Peyer's patch (tissue), 4 donors: Measurements from ENCODE around the gene CHSY3. TPM values are rescaled to one million over a fixed set of nuclear protein-coding genes. Genes with fewer than 3 reads are reported as not detected.

Source experiments
- DNase-seq, 3 donors: peaks; one replicate each; pipeline ENCODE4 v3.0.0-alpha.2; 2017 to 2019
- H3K27ac ChIP-seq, 4 donors: fragments of 200-600 bp; sonication (generic); one replicate each; pipeline ENCODE4 v1.5.1; 2016 to 2019
- H3K27me3 ChIP-seq, 2 donors: fragments of 200-600 bp; sonication (generic); one replicate each; pipeline ENCODE4 v1.5.1; 2019
- H3K36me3 ChIP-seq, 3 donors: fragments of 200-600 bp; sonication (generic); one replicate each; pipeline ENCODE4 v1.5.1; 2016 to 2019
- H3K4me1 ChIP-seq, 4 donors: fragments of 200-600 bp; sonication (generic); one replicate each; pipeline ENCODE4 v1.5.1; 2016 to 2019
- H3K4me3 ChIP-seq, 4 donors: fragments of 200-600 bp; sonication (generic); 1 replicate in 3 of 4; 2 replicates in 1 of 4; pipeline ENCODE4 v1.5.1; 2016 to 2019; ENCODE audit warnings: mild to moderate bottlenecking in 1 of 4
- H3K9me3 ChIP-seq, 4 donors: fragments of 200-600 bp; sonication (generic); one replicate each; pipeline ENCODE4 v1.5.1; 2016 to 2019; ENCODE audit warnings: mild to moderate bottlenecking in 1 of 4
- POLR2A ChIP-seq, 2 donors: fragments of 450-650 bp; IDR thresholded peaks; one replicate each; pipeline ENCODE4 v1.5.1; 2017; ENCODE audit warnings: antibody characterized with exemption in 2 of 2, mild to moderate bottlenecking in 2 of 2, moderate library complexity in 2 of 2
- total RNA-seq, 4 donors: library from RNA; depleted of rRNA; stranded (reverse); fragments of >200 nt; gene quantifications; one replicate each; pipeline ENCODE4 v1.1.0, GENCODE V29; 2016
- TF ChIP-seq, protein P1 (sequence below), 6 experiments: fragments of 450-650 bp in 4 of 6; fragments of 200-600 bp in 2 of 6; sonication (generic) in 1 of 6; IDR thresholded peaks; one replicate each; pipeline ENCODE4 v1.5.1; 2017 to 2019; ENCODE audit warnings: antibody characterized with exemption in 6 of 6, mild to moderate bottlenecking in 3 of 6, moderate library complexity in 1 of 6

CHSY3 gene
- total RNA-seq, 4 donors from 2014 or later: 0.35 to 2.5 (median 1.4) TPM

DNA sequence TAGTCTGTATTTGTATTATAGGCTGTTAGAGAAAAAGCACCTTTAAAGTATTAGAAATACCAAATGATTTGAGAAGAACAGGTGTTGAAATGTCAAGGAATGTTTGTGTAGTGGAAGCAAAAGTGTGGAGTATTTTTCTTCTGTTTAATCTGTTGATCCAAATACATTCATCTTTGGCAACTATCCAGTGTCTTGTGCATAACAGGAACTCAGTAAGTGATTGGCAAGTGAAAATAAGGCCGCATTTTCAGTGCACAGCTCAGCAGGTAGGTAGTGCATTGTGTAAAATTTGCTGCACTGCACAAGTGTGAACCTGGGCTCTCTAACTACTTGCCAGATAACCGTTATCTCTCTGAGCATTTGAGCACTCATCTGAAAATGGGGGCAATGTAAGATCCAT is 61.8 kb downstream of the CHSY3 start:
- no peak overlapping the region for H3K27ac ChIP-seq
- no peaks in the 10 kb centered on the region for H3K27me3 ChIP-seq
- no peaks in the 10 kb centered on the region for H3K9me3 ChIP-seq
- H3K4me1 ChIP-seq: no peaks in the 10 kb centered on the region
- no peak for TF ChIP-seq POLR2A (IDR thresholded peaks at IDR 0.05)
- TF ChIP-seq, protein P1, sequence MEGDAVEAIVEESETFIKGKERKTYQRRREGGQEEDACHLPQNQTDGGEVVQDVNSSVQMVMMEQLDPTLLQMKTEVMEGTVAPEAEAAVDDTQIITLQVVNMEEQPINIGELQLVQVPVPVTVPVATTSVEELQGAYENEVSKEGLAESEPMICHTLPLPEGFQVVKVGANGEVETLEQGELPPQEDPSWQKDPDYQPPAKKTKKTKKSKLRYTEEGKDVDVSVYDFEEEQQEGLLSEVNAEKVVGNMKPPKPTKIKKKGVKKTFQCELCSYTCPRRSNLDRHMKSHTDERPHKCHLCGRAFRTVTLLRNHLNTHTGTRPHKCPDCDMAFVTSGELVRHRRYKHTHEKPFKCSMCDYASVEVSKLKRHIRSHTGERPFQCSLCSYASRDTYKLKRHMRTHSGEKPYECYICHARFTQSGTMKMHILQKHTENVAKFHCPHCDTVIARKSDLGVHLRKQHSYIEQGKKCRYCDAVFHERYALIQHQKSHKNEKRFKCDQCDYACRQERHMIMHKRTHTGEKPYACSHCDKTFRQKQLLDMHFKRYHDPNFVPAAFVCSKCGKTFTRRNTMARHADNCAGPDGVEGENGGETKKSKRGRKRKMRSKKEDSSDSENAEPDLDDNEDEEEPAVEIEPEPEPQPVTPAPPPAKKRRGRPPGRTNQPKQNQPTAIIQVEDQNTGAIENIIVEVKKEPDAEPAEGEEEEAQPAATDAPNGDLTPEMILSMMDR (IDR thresholded peaks at IDR 0.05): no peak
- no peak for DNase-seq
- no peak overlapping the region for H3K4me3 ChIP-seq
- no peaks in the 10 kb centered on the region for H3K36me3 ChIP-seq

DNA sequence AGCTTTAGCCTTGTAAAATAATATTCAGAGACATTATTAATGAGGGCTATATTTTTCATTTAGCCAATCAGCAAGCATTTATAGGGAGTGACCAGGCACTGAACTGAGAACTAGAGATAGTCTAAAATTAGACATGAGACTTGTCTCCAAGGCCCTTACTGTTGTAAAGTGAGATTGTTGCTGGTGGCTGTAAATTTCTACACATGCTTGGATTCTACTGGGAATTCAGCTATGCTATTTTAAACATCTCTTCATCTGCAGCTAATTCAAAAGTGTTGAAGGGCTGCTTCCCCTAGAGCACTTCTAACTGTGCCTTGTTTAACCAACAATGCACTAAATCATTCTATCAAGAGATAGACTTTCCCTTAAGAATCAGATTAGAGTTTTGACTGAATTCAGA is 67.4 kb downstream of the CHSY3 start:
- Histone ChIP-seq H3K4me3 (no peak overlapping the region), H3K27me3 (no peaks in the 10 kb centered on the region), H3K36me3 (no peaks in the 10 kb centered on the region), H3K9me3 (no peaks in the 10 kb centered on the region), H3K4me1 (no peaks in the 10 kb centered on the region), H3K27ac (no peak overlapping the region)
- no peak for TF ChIP-seq POLR2A (IDR thresholded peaks at IDR 0.05)
- TF ChIP-seq, protein P1 (IDR thresholded peaks at IDR 0.05): no peak
- DNase-seq: no peak

DNA sequence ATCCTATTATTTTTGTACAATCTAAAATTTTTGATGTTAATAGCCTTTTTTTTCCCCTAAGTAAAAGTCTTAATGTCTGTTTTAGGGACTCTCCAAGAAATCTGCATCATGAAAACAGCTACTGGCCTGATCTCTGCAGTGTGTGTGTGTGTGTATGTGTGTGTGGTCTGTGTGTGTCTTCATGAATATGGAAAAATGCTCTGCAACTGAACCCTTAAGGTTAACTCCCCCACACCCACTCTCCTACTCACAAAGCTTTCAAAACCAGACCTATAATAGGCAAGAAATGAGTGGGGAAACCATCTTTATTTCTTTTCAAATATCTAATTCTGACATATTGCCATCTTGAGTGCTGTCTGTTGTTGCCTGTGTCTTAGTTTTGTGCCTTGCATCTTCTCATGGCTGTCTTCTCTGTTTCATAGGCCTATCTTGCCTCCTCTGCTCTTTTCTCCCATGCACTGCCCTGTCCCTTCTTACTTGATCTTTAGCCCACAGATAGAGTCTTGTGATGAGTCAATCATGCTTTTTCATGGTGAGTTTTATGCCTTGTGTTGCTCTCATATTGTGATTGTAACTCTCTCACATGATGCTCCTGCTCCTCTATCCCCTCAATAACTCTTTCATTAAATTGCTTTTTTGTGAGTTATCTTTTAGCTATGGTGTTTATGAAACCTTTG is 68.3 kb downstream of the CHSY3 start:
- no peaks in the 10 kb centered on the region for H3K27me3 ChIP-seq
- H3K9me3 ChIP-seq: no peaks in the 10 kb centered on the region
- H3K4me3 ChIP-seq: no peak overlapping the region
- no peak overlapping the region for H3K27ac ChIP-seq
- no peak for TF ChIP-seq POLR2A (IDR thresholded peaks at IDR 0.05)
- TF ChIP-seq, protein P1 (IDR thresholded peaks at IDR 0.05): no peak
- H3K36me3 ChIP-seq: no peaks in the 10 kb centered on the region
- no peak for DNase-seq
- no peaks in the 10 kb centered on the region for H3K4me1 ChIP-seq

DNA sequence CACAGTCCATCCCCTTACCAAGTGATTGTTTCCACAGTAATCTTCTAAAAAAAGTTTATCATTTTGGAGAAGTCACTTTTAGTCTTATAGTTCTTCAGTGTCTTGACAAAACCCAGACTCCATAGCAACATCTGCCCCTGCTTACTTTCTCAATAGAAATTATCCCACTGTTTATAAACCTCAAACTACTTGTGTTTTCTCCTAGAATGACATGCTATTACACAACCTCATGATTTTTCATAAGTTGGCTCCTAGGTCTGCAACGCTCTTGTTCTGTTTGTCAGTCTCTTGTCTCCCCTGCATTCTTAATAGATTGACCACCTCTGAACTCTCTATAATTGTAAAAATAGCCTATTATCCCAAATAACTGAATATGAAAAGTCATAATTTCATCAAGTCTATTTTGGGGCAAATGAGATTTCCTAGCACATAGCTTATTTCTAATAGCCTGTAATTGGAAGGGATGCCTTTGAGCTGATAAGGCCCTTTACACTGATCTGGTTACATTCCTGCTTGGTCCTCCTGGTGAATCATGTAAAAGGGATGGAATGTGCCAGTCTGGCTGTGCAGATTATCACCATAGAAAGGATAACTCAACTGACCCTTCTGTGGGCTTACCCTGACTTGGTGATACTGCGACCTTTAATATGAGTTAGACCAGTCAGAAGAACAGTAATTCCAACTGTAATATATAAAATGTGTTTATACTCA is 69.6 kb downstream of the CHSY3 start:
- H3K4me3 ChIP-seq: no peak overlapping the region
- no peaks in the 10 kb centered on the region for H3K4me1 ChIP-seq
- no peak for DNase-seq
- H3K27me3 ChIP-seq: no peaks in the 10 kb centered on the region
- no peak for TF ChIP-seq POLR2A (IDR thresholded peaks at IDR 0.05)
- TF ChIP-seq, protein P1 (IDR thresholded peaks at IDR 0.05): no peak
- no peaks in the 10 kb centered on the region for H3K9me3 ChIP-seq
- no peaks in the 10 kb centered on the region for H3K36me3 ChIP-seq
- no peak overlapping the region for H3K27ac ChIP-seq

DNA sequence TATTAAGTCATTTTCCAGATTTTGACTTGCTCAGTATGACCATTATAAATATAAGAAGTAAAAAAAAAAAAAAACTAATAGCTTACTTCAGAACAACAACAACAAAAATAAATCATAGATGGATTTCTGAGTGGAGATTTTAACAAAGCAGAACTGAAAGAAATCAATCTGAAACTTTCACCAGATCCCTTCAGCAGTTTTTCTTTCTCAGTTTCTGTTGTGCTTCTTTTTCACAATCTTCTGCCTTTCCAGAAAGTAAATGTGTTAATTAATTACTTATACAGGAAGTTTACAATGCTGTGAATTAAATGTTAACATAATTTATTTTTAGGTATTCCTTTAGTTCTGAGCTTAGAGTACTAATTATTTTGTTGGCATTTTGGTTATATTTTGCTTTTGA is 73.5 kb downstream of the CHSY3 start:
- TF ChIP-seq POLR2A (IDR thresholded peaks at IDR 0.05): no peak
- TF ChIP-seq, protein P1 (IDR thresholded peaks at IDR 0.05): no peak
- Histone ChIP-seq H3K4me3 (no peak overlapping the region), H3K36me3 (no peaks in the 10 kb centered on the region), H3K4me1 (no peaks in the 10 kb centered on the region), H3K27ac (no peak overlapping the region), H3K9me3 (no peaks in the 10 kb centered on the region), H3K27me3 (no peaks in the 10 kb centered on the region)
- DNase-seq: no peak
